HG02852 (cell line): ENCODE results near the gene ROR2.

Experiments
- ATAC-seq: cut with Tn5 transposase; IDR thresholded peaks from one replicate; pipeline ENCODE4 v1.9.1; 2021; ENCODE audit warnings: mild to moderate bottlenecking, moderate library complexity; ENCODE audit not compliant: unreplicated experiment

The ROR2 gene

GRCh38 chr9:91820949-91821880 is 128.8 kb downstream of the ROR2 start:
- ATAC-seq = no peak

DNA sequence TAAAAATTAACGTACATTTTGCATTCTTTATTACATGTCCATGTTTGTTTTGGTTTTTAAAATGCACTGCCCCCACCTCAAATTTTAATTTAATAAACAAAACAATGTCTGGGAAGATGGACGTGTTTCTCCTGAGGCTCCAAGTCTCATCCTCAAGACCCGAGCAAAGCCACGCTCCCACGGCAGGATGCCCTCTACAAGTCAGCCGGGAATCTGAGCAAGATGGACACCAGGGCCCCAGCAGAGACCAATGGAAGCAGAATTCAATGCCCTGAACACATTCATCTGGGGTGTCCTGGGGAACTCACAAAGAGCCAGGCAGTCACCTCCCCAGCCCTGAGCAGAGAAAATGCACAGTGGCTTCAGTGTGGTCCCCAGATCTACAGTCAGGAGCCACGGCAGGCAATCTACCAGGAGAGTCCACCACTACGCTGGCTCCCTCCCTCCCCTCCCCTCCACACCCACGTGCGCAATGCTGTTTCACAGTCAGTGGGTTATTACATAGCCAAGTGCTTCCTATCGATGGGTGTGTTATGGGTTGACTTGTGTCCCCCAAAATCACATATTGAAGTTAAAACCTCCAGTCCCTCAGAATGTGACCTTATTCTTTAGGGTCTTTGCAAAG is 129.8 kb downstream of the ROR2 start:
- ATAC-seq = no peak

GRCh38 chr9:91818647-91819403 is 131.2 kb downstream of the ROR2 start:
- ATAC-seq = no peak

GRCh38 chr9:91818225-91818585 is 131.8 kb downstream of the ROR2 start:
- ATAC-seq = no peak

DNA sequence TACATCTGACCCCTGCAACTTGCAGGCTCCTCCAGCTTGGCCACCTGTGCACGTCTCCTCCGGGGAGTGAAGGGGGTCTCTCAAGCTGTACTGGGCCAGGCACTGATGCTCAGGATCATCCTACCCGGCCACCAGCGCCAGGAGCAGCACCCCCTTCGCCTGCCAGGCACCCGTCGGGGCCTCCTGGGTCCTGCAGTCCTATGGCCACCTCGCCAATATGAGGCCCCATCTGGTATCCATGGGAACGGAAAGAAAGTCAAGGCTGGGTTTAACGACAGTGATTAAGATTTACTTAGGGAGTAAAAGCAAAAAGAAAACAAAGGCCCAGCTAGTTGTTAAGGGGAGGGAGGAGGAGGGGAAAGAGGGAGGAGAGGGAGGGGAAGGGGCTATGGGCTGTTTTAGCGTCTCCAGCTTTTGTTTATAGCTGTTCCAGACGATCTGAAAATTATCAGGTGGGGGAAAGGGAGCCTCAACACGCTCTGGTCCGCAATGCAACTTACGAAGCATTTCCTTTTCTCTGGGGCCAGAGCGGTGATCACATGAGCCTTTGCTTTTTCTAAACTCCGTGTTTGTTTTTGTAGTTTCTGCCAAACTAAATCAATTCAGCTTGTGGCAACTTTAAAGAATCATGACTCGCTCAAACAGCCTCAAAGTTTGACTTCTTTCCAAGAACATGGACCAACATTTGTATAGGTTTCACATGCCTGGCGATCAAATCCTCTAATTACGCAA is 132.4 kb downstream of the ROR2 start:
- ATAC-seq = no peak

GRCh38 chr9:91817106-91817492 is 132.9 kb downstream of the ROR2 start:
- no peak for ATAC-seq

GRCh38 chr9:91816356-91816755 is 133.7 kb downstream of the ROR2 start:
- no peak for ATAC-seq

GRCh38 chr9:91815896-91816295 is 134.1 kb downstream of the ROR2 start:
- ATAC-seq = no peak

DNA sequence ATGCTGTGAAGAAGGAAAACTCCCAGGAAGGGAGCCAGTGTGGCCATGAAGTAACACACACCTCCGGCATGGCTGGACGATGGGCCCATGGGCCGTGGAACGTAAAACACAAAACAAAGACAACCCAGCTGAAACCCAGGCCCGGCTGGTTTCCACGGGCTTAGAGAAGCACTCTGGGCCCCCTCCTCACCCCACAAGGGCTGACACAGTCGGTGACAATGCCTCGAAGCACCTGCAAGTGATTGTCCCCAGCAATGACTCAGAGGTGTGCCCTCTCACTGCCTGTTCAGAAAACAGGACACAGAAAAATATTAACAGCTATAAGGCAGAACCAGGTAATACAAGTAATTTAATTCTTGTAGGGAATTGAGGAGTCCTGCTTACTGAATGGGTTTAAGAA is 135.3 kb downstream of the ROR2 start:
- ATAC-seq = no peak

DNA sequence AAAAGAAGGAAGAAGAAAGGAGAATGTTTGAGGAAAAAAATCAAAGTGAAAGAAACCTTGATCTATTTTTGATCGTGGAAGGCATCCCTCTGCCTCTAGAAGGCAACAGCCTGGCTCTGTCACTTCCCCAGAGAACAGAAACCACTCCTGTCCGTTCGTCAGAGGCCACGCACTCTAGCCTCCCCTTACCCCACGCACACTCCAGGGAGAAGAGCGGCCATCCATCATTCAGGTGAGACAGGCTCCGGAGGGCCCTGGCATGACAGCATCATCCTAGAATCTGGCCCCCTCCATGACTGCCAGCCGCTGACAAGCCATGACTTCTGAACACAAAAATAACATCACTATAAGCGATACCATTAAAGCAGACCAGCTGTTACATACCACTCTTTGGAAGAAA is 135.8 kb downstream of the ROR2 start:
- no peak for ATAC-seq

DNA sequence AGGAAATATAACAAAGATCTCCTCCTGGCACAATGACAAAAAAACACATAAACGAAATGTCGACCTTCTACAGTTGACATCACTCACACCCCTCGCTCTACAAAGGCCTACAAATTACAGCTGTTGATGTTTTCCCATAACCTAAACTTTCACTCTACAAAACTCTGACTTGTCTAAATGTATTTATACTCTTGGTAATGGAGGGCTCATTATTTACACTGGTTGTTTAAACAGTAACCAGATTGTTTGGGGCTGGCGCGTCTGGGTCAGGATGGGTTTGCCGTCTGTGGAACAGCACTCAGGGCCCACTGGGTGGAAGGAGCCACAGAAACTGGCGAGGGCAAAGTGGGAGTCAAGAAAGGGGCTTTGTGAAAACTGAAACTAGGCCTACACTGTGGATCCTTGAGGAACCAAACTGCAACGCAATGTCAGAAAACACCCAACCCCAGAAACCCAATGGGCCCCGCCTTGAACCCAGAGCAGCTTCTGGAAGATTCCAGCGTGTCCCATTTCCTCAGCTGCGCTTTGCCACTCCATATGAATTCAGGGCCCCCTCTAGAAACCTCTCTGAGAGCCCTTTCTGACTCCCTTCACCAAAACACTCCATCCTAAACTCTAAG is 136.7 kb downstream of the ROR2 start:
- ATAC-seq = no peak

DNA sequence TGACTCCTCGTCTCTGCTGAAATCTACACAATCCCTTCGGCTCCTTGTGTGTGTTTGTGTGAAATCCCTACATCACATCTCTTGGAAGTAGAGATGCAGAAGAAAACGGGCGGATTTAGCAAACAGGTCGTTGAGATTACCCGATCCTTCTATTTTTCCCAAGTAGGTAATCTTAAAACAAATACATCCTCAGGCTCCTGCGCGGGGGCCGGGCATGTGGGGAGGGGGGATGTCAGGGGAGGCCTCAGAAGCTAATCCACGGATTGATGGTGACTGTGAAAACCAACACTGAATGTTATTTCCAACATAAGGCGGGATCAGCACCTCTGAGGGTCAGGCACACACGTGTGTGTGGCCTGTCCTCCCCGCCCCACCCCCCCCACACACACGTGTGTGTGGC is 137.8 kb downstream of the ROR2 start:
- no peak for ATAC-seq

DNA sequence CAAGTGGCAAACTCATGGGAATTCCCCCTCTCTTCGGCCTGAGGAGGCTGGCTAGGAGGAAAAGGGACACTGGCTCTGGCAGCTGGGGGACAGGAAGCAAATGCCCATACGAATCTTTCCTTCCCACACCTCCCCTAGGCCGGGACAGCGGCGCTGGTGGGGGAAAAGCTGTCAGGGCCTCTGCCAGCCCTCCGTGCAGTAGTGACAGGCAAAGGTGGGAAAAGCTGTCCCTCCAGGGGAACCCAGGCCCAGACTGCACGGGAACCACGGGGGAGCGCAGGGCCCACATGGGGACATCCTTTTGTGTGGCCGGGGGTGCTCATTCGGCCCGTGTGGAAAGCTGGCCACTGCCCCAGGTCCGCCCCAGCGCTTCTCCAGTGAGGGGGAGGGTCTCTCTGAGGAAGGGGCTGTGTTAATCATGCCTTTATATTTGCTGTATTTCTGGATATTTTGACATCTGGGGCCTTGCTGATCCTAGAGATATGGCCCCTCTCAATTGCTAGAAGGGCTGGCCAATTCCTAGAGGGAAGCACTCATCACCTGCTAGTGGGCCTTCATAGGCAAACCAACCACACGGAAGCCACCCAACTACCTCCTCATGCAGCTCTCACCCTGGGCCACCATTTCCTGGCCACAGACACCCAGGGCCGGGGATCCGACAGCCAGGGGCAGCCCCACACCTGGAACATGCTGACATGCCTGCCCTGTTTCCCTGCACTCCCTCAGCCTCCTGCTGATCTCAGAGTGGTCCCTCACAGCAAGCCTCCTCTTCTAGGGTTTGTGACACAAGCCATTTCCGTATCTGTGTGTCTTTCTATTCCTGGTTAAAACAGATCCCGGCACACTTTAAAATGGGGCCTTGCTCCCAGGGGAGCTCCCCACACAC is 138.8 kb downstream of the ROR2 start:
- no peak for ATAC-seq

GRCh38 chr9:91810286-91810905 is 139.6 kb downstream of the ROR2 start:
- ATAC-seq = no peak

DNA sequence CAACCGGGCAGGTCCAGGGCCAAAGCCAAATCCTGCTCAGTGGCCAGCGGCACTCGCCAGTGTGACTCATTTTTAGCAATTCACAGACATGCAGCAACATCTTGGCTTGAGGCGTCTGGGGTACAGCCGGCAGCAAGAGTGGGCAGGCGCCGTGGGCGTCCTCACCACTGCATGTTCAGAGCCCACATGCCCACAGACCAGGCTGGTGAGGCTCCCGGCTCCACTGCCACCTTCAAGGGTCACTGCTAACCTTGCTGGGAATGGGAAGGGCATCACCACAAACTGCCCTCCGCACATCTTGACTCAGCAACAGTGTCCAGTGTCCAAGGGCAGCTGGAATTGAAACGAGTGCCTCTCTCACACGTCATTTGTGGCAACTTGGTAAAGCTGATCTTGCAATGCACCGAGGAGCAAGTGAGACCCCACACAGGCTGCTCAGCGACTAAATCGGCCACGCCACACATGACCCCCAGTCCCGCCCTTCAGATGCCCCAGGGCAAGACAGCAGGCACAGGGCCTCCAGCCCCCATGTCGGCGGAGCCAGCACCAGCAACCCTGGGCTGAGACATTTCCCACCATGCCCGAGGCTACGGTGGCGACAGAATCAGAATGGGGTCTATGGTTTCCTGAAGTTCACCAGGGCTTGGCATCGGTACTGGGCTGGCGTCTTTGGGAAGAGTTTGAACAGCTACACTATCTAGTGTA is 140.3 kb downstream of the ROR2 start:
- ATAC-seq = no peak

GRCh38 chr9:91807643-91808246 is 142.3 kb downstream of the ROR2 start:
- no peak for ATAC-seq

DNA sequence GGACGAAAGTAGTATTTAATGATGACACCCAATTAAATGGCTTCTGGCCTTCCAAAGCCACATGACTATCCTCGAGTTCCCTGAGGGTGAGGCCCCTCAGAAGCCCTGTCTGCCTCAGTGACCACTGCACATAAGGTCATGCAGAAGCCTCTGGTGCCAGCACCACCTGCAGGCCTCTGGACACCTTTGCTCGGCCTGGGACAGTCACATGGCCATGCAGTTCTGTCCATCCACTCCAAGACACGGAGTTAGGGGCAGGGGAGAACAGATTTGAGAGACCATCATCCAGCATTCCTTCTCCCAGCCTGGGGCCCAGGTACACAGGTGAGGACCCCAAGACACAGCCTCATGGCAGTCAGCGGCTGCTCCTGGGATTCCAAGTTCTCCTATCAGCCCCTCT is 145.0 kb downstream of the ROR2 start:
- ATAC-seq = no peak
